Lower leg skin (tissue), 4 donors: ENCODE data around the gene IL18RAP. TPM values are rescaled to one million over a fixed set of nuclear protein-coding genes. Genes with fewer than 3 reads are reported as not detected.

ENCODE experiments used
- DNase-seq, 2 donors: peaks; one replicate each; pipeline ENCODE4 v3.0.0-alpha.2; 2019; ENCODE audit warnings: low spot score in 2 of 2
- H3K4me3 ChIP-seq: fragments of 200-600 bp; sonication (generic); 2 replicates; pipeline ENCODE4 v1.5.1; 2017; ENCODE audit warnings: mild to moderate bottlenecking, low read depth; ENCODE audit not compliant: poor library complexity, severe bottlenecking
- CTCF ChIP-seq, 3 donors: fragments of 450-650 bp; IDR thresholded peaks; one replicate each; pipeline ENCODE4 v1.5.1; 2016; ENCODE audit warnings: antibody characterized with exemption in 3 of 3, mild to moderate bottlenecking in 3 of 3, moderate library complexity in 2 of 3
- POLR2A ChIP-seq, 2 donors: fragments of 450-650 bp; IDR thresholded peaks; one replicate each; pipeline ENCODE4 v1.6.1; 2016 to 2017; ENCODE audit warnings: antibody characterized with exemption in 2 of 2, mild to moderate bottlenecking in 1 of 2, moderate library complexity in 1 of 2
- WGBS, 2 donors: methylation state at CpG; one replicate each; pipeline ENCODE4 v1.1.5; 2018; 5-methylcytosine and 5-hydroxymethylcytosine counted together
- intact Hi-C: fragments of 100-400 bp; cut with DNase I; formaldehyde crosslinking; loops from one replicate; pipeline ENCODE4 v1.15.0; 2023; ENCODE audit warnings: low total_unique reads
- total RNA-seq, 4 donors: library from RNA; depleted of rRNA; stranded (reverse); fragments of >200 nt; gene quantifications; one replicate each; pipeline ENCODE4 v1.1.0, GENCODE V29; 2016

IL18RAP gene
- total RNA-seq, 4 donors from 2014 or later, result 0.21 to 0.39 (median 0.23) TPM; not detected in 1

GRCh38 chr2:102423368-102423767, 408 bp downstream of the IL18RAP start:
- intact Hi-C loops, result no loop called here
- TF ChIP-seq POLR2A (IDR thresholded peaks at IDR 0.05) (no peak), CTCF (IDR thresholded peaks at IDR 0.05) (no peak)
- H3K4me3 ChIP-seq, result no peak overlapping the region
- 81 to 92% methylated on average over 2 of the region's 2 CpGs for WGBS, 2 donors
- DNase-seq, result no peak

- WGBS, 2 donors, result 52 to 62% methylated on average over 3 of the region's 3 CpGs
- intact Hi-C loops, result no loop called here
- H3K4me3 ChIP-seq, result no peak overlapping the region
- no peak for DNase-seq
- no peak for TF ChIP-seq POLR2A (IDR thresholded peaks at IDR 0.05)
- no peak for TF ChIP-seq CTCF (IDR thresholded peaks at IDR 0.05)
These were observed 1.8 kb downstream of the IL18RAP start for GRCh38 chr2:102424754-102425153.

GRCh38 chr2:102425441-102426132, 2.6 kb downstream of the IL18RAP start:
- TF ChIP-seq CTCF (IDR thresholded peaks at IDR 0.05), result no peak
- TF ChIP-seq POLR2A (IDR thresholded peaks at IDR 0.05), result no peak
- intact Hi-C loops, result no loop called here
- no peak for DNase-seq
- WGBS, 2 donors, result 48 to 55% methylated on average over 5 of the region's 5 CpGs
- no peak overlapping the region for H3K4me3 ChIP-seq

- intact Hi-C loops, result no loop called here
- DNase-seq, result no peak
- TF ChIP-seq POLR2A (IDR thresholded peaks at IDR 0.05), result no peak
- no peak for TF ChIP-seq CTCF (IDR thresholded peaks at IDR 0.05)
- 52 to 93% methylated on average over 1 of the region's 1 CpG for WGBS, 2 donors
- H3K4me3 ChIP-seq, result no peak overlapping the region
These were observed 4.3 kb downstream of the IL18RAP start for GRCh38 chr2:102427249-102427648.

DNA sequence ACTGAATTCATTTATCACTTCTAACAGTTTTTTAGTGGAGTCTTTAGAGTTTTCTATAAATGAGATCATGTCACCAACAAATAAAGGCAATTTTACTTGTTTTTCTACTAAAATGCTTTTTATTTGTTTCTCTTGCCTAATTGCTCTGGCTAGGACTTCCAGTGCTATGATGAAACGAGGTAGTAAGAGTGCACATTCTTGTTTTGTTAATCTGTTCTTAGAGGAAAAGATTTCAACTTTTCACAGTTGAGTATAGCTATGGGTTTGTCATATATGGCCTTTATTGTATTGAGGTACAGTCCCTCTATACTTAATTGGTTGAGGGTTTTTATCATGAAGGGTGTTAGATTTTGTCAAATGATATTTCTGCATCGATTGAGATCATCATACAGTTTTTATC, 5.6 kb downstream of the IL18RAP start:
- TF ChIP-seq CTCF (IDR thresholded peaks at IDR 0.05) (no peak), POLR2A (IDR thresholded peaks at IDR 0.05) (no peak)
- H3K4me3 ChIP-seq, result no peak overlapping the region
- DNase-seq, result no peak
- 80 to 81% methylated on average over 2 of the region's 2 CpGs for WGBS, 2 donors
- intact Hi-C loops, result no loop called here

DNA sequence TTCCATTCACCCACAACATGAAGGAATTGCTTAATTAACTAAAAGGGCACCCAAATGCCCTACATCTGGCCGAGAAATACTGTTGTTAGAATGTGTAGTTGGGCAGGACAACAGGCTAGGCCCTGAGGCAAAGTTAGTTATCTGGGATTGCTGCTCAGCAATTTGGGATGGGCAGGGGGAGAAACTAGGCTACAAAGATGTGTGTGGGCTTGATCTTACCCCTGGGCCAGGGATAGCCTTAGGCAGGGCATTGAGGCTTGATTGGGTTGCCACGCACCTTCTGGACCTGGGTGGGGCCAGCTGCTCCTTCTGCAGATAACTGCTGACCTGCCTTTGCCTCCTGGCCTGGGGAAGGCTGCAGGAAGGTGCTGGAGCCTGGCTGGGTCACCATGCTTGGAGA, 9.4 kb downstream of the IL18RAP start:
- no peak for TF ChIP-seq CTCF (IDR thresholded peaks at IDR 0.05)
- TF ChIP-seq POLR2A (IDR thresholded peaks at IDR 0.05), result no peak
- 72 to 75% methylated on average over 2 of the region's 2 CpGs for WGBS, 2 donors
- no peak overlapping the region for H3K4me3 ChIP-seq
- no peak for DNase-seq
- intact Hi-C loops, result no loop called here
